ENCODE measurements around the gene SMTNL2. TPM values are rescaled to one million over a fixed set of nuclear protein-coding genes. Genes with fewer than 3 reads are reported as not detected.
"Not testable (repeated sequence)": the region's sequence is repeated elsewhere in the genome, so short reads cannot be mapped to it uniquely, and the experiment has no call there.

Gene SMTNL2
- total RNA-seq, 3 donors from 2014 or later: 0.16 to 1.8 (median 0.98) TPM

GRCh38 chr17:4592240-4593005 is 8.1 kb downstream of the SMTNL2 start:
- Histone ChIP-seq H3K4me1 (no peaks in the 10 kb centered on the region), H3K9me3 (no peaks in the 10 kb centered on the region), H3K4me3 (no peak overlapping the region), H3K36me3 (no peaks in the 10 kb centered on the region), H3K27me3 (no peaks in the 10 kb centered on the region), H3K27ac (no peak overlapping the region)
- intact Hi-C loops (cut with DNase I; ENCODE audit: low total_unique reads): no loop called here
- TF ChIP-seq CTCF (IDR thresholded peaks at IDR 0.05): no peak
- TF ChIP-seq POLR2AphosphoS5 (IDR thresholded peaks at IDR 0.05): no peak
- TF ChIP-seq POLR2A (IDR thresholded peaks at IDR 0.05): no peak
- DNase-seq (ENCODE audit: low spot score in 2 of 2): no peak

GRCh38 chr17:4593021-4593421 is 8.7 kb downstream of the SMTNL2 start:
- H3K4me1 ChIP-seq: no peaks in the 10 kb centered on the region

GRCh38 chr17:4594406-4594805 is 10.1 kb downstream of the SMTNL2 start:
- H3K36me3 ChIP-seq: no peaks in the 10 kb centered on the region
- no peak for DNase-seq (ENCODE audit: low spot score in 2 of 2)
- no peak for TF ChIP-seq CTCF (IDR thresholded peaks at IDR 0.05)
- no peak for TF ChIP-seq POLR2A (IDR thresholded peaks at IDR 0.05)
- TF ChIP-seq POLR2AphosphoS5 (IDR thresholded peaks at IDR 0.05): no peak
- no peaks in the 10 kb centered on the region for H3K9me3 ChIP-seq
- intact Hi-C loops (cut with DNase I; ENCODE audit: low total_unique reads): no loop called here
- no peak overlapping the region for H3K27ac ChIP-seq
- peaks cover 0 to 3% of the 10 kb centered on the region in 2 donors for H3K4me1 ChIP-seq
- H3K27me3 ChIP-seq: no peaks in the 10 kb centered on the region
- no peak overlapping the region for H3K4me3 ChIP-seq

More at GRCh38 chr17:4593021-4593421, 8.7 kb downstream of the SMTNL2 start:
- Histone ChIP-seq H3K9me3 (no peaks in the 10 kb centered on the region), H3K27ac (no peak overlapping the region), H3K4me3 (no peak overlapping the region), H3K27me3 (no peaks in the 10 kb centered on the region), H3K36me3 (no peaks in the 10 kb centered on the region)
- TF ChIP-seq POLR2AphosphoS5 (IDR thresholded peaks at IDR 0.05) (no peak), CTCF (IDR thresholded peaks at IDR 0.05) (no peak), POLR2A (IDR thresholded peaks at IDR 0.05) (no peak)
- no peak for DNase-seq (ENCODE audit: low spot score in 2 of 2)
- intact Hi-C loops (cut with DNase I; ENCODE audit: low total_unique reads): no loop called here

GRCh38 chr17:4594931-4595684 is 10.8 kb downstream of the SMTNL2 start:
- H3K27ac ChIP-seq: no peak overlapping the region
- H3K4me1 ChIP-seq: peaks cover 0 to 8% of the 10 kb centered on the region in 2 donors
- H3K9me3 ChIP-seq: no peaks in the 10 kb centered on the region
- no peaks in the 10 kb centered on the region for H3K27me3 ChIP-seq
- no peak for DNase-seq (ENCODE audit: low spot score in 2 of 2)
- H3K36me3 ChIP-seq: no peaks in the 10 kb centered on the region
- peak overlapping the region in 1 of 3 donors; percentile 34 for H3K4me3 ChIP-seq
- peak in 2 of 3 donors; percentile 19 to 24 for TF ChIP-seq CTCF (IDR thresholded peaks at IDR 0.05)
- TF ChIP-seq POLR2A (IDR thresholded peaks at IDR 0.05): no peak
- TF ChIP-seq POLR2AphosphoS5 (IDR thresholded peaks at IDR 0.05): no peak
- intact Hi-C loops (cut with DNase I; ENCODE audit: low total_unique reads): no loop called here

- H3K36me3 ChIP-seq; H3K4me1 ChIP-seq; H3K27me3 ChIP-seq; intact Hi-C loops (cut with DNase I; ENCODE audit: low total_unique reads); DNase-seq (ENCODE audit: low spot score in 2 of 2); H3K27ac ChIP-seq; H3K9me3 ChIP-seq; H3K4me3 ChIP-seq: not testable (repeated sequence)
These were observed 11.5 kb downstream of the SMTNL2 start for GRCh38 chr17:4595685-4596342.
